Embryonic facial prominence (tissue), 1 donor: Measurements from ENCODE around the gene HDAC9.

Source experiments
- DNase-seq: peaks from one replicate; pipeline ENCODE4 v3.0.0-alpha.2; 2016; ENCODE audit errors: extremely low spot score

HDAC9 gene

DNA sequence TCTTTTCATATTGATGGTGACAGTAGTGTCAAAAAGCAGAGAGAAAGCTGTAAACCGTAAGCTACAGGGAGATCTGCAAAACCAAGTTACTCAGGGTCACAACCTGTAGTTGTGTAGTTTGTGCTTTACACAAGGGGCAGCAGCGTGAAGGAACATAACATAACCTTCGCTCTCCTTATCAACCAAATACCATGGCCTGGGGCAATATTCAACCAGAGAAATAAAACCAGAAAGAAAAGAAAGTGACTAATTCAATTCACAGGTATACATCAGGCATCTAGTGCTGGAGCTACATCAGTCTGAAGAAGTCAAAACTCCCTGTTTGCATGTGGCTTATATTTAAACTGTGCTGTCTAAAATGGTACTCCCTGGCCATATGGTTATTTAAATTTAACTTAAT lies 397.6 kb downstream of the HDAC9 start:
- DNase-seq = no peak

- no peak for DNase-seq
These were observed 398.6 kb downstream of the HDAC9 start for GRCh38 chr7:18894155-18894554.

DNA sequence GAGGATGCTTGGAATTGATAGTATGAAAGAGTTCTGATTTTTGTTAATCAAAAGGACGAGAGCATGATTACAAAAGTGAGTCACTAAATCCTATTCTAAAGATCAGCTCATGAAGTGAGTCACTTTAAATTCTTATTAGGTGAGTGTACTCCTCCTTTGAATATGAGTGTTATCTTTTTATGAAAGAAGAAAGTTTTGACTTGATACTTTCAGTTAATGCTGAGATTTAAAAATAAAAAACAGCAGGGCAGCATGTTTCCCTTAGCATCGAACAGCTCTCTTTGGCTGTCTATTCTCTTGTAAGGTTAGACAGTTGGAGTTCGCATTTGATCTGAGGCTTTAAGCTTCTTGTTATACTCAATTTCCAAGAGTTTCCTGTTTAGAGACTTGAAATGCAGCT lies 399.9 kb downstream of the HDAC9 start:
- DNase-seq = no peak

DNA sequence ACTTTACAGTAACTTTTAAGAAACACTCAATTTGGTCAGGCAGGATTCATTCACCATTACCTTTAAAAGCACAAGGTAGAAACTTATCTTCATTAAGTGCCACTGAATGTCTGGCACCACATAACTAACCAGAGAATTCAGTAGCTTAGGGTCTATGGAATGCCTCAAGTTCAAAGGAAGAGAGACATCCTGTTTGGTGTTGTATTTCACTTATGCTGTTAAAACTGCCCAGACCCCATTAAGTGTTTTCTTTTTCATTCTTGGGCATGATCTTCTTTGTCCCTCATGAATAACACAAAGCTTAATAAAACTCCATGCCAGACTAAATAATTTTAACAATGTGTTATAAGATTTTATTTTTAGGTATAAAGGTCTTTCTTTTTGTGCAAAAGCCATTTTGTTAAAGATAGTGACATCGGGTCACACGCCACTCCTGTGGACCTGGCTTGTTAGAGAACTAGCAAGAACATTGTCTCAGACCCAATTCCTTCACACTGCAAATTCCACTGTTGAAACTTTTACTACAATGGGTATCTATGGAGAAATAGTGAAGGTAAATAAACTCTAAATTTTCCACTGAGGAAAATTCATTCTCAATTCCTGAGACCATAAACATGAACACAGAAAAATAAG lies 400.9 kb downstream of the HDAC9 start:
- DNase-seq = no peak

DNA sequence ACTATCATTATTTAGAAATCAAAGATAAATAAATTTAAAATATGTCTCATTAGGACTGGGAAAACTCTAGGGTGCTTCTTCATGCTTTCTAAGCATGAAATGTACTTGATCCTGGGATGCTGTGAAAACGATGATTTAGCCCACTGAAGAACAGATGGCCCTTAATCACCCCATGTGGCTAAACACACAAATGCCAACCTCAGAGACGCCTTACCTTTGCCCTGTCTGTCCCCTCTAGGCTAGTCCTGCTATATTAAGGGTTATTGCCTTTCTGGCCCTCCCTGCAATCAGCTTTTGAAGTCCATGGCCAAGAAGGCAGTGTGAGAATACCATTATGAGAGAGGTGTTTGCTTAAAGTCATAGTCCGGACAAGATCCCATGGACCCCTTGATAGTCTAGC lies 404.7 kb downstream of the HDAC9 start:
- no peak for DNase-seq

GRCh38 chr7:18900803-18901202 lies 405.3 kb downstream of the HDAC9 start:
- no peak for DNase-seq

GRCh38 chr7:18901351-18901750 lies 405.8 kb downstream of the HDAC9 start:
- DNase-seq = no peak

DNA sequence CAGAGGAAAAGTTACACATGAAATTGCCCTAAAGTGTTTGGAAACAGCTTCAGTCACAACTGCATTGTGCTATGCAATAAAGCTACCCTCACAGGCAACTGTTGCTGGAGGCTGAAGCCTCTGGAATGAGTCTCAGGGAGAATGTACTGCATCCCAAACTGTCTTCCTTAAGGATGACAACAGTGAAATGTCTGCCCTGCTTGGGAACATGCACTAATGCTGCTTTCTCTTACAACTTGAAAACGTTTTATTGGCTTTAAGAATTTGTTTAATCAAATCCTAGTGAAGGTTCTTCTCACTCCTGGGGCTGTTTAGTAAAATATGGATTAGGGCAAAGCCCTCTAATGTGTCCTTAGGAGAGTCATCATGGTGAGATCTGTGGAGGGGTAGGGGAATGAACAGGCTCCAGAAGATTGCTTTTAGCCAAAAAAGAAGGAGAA lies 406.5 kb downstream of the HDAC9 start:
- DNase-seq = no peak

GRCh38 chr7:18902892-18903291 lies 407.3 kb downstream of the HDAC9 start:
- DNase-seq = no peak

GRCh38 chr7:18903695-18904094 lies 408.1 kb downstream of the HDAC9 start:
- DNase-seq = no peak

GRCh38 chr7:18905316-18905943 lies 409.9 kb downstream of the HDAC9 start:
- DNase-seq = no peak

- DNase-seq = no peak
These were observed 411.4 kb downstream of the HDAC9 start for GRCh38 chr7:18906901-18907300.

GRCh38 chr7:18913106-18913505 lies 417.6 kb downstream of the HDAC9 start:
- peak; percentile 66 for DNase-seq

GRCh38 chr7:18916826-18917225 lies 421.3 kb downstream of the HDAC9 start:
- no peak for DNase-seq

DNA sequence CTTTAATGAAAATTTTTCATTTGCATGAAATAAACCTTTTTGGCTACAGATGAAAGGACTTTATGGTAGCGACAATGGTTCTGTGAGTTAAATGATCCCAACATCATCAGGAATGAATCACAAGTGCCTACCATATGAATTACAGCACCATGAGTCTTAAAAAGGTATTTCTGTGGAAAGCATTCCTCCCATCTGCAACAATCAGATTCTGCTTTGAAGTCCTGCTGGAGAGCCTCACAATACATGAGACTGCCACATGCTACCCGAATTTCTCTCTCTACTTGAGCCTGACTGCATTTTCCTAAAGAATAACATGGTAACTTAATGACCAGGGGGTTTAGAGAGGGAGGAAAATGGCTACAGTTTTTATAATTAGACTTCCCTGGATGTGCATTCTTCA lies 431.6 kb downstream of the HDAC9 start:
- DNase-seq = no peak

DNA sequence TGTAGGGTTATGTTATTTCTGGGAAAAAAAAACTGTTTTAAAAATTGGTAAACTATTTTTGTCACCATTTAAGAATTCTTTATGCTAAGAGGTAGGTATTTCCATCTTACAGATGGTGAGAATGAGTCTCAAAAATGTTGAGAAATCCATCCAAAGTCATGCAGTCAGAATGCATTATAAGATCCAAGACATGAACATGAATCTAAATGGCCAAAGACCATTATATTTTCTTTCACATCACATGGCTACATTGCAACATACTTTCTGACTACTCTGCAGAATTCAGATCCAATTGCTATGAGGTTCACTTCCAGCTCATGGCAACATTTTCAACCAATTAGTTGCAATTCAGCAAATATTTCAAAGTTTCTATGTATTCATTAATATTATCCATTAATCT lies 440.7 kb downstream of the HDAC9 start:
- DNase-seq = no peak

- no peak for DNase-seq
These were observed 444.4 kb downstream of the HDAC9 start for GRCh38 chr7:18939771-18940592.

DNA sequence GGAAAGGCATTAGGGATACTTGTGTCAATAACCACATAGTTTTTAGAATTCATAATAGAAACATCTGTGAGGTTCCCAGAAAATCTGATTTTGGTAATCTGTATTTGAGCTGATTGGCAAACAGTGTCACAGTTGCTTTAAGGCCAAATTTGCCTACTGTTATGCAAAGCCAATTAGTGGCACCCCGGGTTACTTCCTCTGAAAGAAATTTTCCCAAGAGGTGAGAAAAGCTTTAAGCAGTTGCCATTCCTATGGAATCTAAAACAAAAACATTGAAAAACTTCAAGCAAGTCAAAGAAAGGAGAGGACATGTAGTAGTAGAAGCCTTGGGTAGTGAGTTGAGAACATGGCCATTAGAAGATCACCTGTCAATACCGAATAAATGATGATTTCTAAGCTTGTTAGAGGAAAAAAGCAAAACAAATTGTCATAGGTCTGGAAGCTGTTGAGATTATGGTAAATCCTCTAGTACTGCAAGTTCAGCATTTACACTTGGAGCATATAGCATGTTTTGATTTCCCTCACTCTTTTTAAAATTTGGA lies 445.1 kb downstream of the HDAC9 start:
- no peak for DNase-seq

DNA sequence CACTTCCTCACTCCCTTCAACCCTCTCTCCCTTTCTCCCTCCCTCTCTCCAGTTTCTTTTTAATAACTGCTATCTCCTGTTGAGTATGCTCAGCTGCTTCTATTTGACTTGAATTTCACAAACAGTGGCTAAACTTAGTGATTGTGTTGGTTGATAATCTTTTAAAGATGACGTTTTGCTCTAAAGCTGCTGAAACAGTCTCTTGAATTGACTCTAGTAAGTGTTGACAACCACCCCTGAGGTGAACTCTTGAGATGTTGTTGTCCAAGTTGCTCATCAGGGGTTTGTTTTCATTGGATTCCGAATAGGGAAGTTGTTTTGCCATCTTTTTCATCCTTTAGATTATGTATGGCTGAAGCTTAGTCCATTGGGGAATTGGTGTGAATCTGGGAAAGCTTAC lies 445.7 kb downstream of the HDAC9 start:
- DNase-seq = no peak

GRCh38 chr7:18948521-18948920 lies 453.0 kb downstream of the HDAC9 start:
- DNase-seq = no peak

- no peak for DNase-seq
These were observed 457.3 kb downstream of the HDAC9 start for GRCh38 chr7:18952846-18953245.

- DNase-seq = no peak
These were observed 463.1 kb downstream of the HDAC9 start for GRCh38 chr7:18958627-18959026.

- DNase-seq = no peak
These were observed 465.2 kb downstream of the HDAC9 start for GRCh38 chr7:18960725-18961124.
